Prostate gland (tissue), 2 donors: ENCODE measurements around the gene GORASP1. TPM values are rescaled to one million over a fixed set of nuclear protein-coding genes. Genes with fewer than 3 reads are reported as not detected.

ENCODE experiments used
- DNase-seq: peaks from one replicate; pipeline ENCODE4 v3.0.0-alpha.2; 2019; ENCODE audit warnings: low spot score
- H3K27ac ChIP-seq, 2 donors: fragments of 200-600 bp; sonication (generic); 2 replicates each; pipeline ENCODE4 v1.5.1; 2017 to 2019
- H3K27me3 ChIP-seq: fragments of 200-600 bp; sonication (generic); replicated peaks from 2 replicates; pipeline ENCODE4 v1.5.1; 2019; ENCODE audit not compliant: insufficient read depth
- H3K36me3 ChIP-seq, 2 donors: fragments of 200-600 bp; sonication (generic); 1 replicate in 1 of 2; 2 replicates in 1 of 2; pipeline versions ENCODE4 v1.5.1 to v1.8.1; 2017 to 2019
- H3K4me1 ChIP-seq: fragments of 200-600 bp; sonication (generic); replicated peaks from 2 replicates; pipeline ENCODE4 v1.5.1; 2019
- H3K4me3 ChIP-seq, 2 donors: fragments of 200-600 bp; sonication (generic); 2 replicates each; pipeline ENCODE4 v1.5.1; 2017 to 2019
- H3K9me3 ChIP-seq: fragments of 200-600 bp; sonication (generic); 2 replicates; pipeline ENCODE4 v1.5.1; 2017
- POLR2A ChIP-seq: fragments of 450-650 bp; IDR thresholded peaks from one replicate; pipeline ENCODE4 v1.6.1; 2016; ENCODE audit warnings: antibody characterized with exemption, mild to moderate bottlenecking
- POLR2AphosphoS5 ChIP-seq: sonication (generic); formaldehyde crosslinking; IDR thresholded peaks from one replicate; pipeline ENCODE4 v1.6.1; 2017; ENCODE audit warnings: antibody characterized with exemption
- WGBS: methylation state at CpG from one replicate; pipeline ENCODE4 v1.1.5; 2018; 5-methylcytosine and 5-hydroxymethylcytosine counted together
- intact Hi-C: fragments of 100-400 bp; cut with DNase I; formaldehyde crosslinking; loops from one replicate; pipeline ENCODE4 v1.14.2; 2022
- total RNA-seq, 2 donors: library from RNA; depleted of rRNA; stranded (reverse); fragments of >200 nt; gene quantifications; one replicate each; pipeline ENCODE4 v1.1.0, GENCODE V29; 2016
- TF ChIP-seq, protein P1 (sequence below), 4 experiments: fragments of 200-600 bp in 2 of 4; fragments of 450-650 bp in 2 of 4; sonication (generic) in 2 of 4; IDR thresholded peaks; 1 replicate in 3 of 4; 2 replicates in 1 of 4; pipeline ENCODE4 v1.5.1; 2016 to 2019; ENCODE audit warnings: antibody characterized with exemption in 4 of 4, mild to moderate bottlenecking in 2 of 4, moderate library complexity in 2 of 4

Gene GORASP1
- total RNA-seq, 2 donors from 2014 or later = 76.5 to 104 TPM

DNA sequence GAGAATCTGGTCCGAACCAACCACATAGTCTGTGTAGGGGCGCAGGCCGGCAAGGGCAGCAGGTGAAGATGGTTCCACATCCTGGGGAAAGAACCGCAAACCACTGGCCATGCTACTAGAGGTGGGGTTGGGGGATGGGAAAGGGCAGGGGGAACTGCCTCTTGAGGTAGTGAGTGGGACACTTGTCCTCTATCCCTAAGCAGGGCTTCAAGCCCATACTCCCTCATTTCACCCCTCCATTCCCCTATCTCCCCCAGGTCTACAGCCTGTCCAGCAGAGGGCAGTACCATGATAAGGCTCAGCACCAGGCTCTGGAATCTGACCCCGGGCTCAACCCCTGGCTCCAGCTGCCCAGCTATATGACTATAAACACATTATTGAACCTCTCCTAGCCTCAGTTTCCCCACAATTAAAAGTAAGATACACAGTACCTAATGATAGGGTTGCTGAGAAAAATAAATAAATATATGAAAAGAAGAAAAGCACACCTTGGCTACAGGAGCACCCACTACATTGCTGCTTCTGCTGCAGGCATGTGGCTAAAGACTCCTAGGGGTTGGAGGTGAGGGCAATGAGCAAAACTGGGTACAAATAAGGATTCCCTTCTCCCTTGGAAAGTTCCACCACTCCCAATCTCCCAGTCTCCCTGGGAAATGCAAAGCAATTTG, 6.3 kb downstream of the GORASP1 start:
- no peak for DNase-seq
- intact Hi-C loops = loop anchor here (10.0 kb wide), 1 partner anchor 304 kb away; the partner anchor contains the start of gene RPSA
- Histone ChIP-seq H3K36me3 (peaks cover 0 to 16% of the 10 kb centered on the region in 2 donors), H3K4me3 (no peak overlapping the region), H3K9me3 (no peaks in the 10 kb centered on the region), H3K27me3 (no peaks in the 10 kb centered on the region), H3K4me1 (peaks cover 10% of the 10 kb centered on the region), H3K27ac (no peak overlapping the region)
- WGBS = 88% methylated on average over 5 of the region's 5 CpGs
- TF ChIP-seq, protein P1, sequence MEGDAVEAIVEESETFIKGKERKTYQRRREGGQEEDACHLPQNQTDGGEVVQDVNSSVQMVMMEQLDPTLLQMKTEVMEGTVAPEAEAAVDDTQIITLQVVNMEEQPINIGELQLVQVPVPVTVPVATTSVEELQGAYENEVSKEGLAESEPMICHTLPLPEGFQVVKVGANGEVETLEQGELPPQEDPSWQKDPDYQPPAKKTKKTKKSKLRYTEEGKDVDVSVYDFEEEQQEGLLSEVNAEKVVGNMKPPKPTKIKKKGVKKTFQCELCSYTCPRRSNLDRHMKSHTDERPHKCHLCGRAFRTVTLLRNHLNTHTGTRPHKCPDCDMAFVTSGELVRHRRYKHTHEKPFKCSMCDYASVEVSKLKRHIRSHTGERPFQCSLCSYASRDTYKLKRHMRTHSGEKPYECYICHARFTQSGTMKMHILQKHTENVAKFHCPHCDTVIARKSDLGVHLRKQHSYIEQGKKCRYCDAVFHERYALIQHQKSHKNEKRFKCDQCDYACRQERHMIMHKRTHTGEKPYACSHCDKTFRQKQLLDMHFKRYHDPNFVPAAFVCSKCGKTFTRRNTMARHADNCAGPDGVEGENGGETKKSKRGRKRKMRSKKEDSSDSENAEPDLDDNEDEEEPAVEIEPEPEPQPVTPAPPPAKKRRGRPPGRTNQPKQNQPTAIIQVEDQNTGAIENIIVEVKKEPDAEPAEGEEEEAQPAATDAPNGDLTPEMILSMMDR (IDR thresholded peaks at IDR 0.05) = peak in 3 of 4 experiments; percentile 30 to 49 (median 36)
- TF ChIP-seq POLR2AphosphoS5 (no peak), POLR2A (no peak)

DNA sequence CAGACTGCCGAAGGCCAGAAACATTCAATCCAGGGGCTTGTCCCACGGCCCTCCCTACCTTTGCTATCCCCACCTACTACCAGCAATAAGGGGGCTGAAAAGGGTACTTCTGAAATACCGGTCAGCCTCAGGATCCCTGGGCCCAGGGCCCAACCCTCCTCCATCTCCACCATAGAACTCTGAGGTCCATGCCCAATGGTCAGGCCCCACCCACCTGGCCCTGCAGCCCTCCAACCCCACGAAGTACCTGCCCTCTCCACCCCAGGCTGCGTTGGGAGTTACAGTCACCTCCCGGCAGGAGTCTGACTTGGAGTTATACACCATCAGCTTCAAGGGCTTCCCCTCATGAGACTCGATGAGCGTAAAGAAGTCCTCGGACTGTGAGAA, 6.9 kb downstream of the GORASP1 start:
- Histone ChIP-seq H3K27me3 (no peaks in the 10 kb centered on the region), H3K4me1 (peaks cover 4% of the 10 kb centered on the region), H3K36me3 (peaks cover 0 to 16% of the 10 kb centered on the region in 2 donors), H3K9me3 (no peaks in the 10 kb centered on the region), H3K27ac (no peak overlapping the region), H3K4me3 (no peak overlapping the region)
- WGBS = 87% methylated on average over 9 of the region's 9 CpGs
- TF ChIP-seq POLR2AphosphoS5 (no peak), POLR2A (no peak)
- TF ChIP-seq, protein P1 (IDR thresholded peaks at IDR 0.05) = no peak
- intact Hi-C loops = loop anchor here (10.0 kb wide), 1 partner anchor 304 kb away; the partner anchor contains the start of gene RPSA
- no peak for DNase-seq

DNA sequence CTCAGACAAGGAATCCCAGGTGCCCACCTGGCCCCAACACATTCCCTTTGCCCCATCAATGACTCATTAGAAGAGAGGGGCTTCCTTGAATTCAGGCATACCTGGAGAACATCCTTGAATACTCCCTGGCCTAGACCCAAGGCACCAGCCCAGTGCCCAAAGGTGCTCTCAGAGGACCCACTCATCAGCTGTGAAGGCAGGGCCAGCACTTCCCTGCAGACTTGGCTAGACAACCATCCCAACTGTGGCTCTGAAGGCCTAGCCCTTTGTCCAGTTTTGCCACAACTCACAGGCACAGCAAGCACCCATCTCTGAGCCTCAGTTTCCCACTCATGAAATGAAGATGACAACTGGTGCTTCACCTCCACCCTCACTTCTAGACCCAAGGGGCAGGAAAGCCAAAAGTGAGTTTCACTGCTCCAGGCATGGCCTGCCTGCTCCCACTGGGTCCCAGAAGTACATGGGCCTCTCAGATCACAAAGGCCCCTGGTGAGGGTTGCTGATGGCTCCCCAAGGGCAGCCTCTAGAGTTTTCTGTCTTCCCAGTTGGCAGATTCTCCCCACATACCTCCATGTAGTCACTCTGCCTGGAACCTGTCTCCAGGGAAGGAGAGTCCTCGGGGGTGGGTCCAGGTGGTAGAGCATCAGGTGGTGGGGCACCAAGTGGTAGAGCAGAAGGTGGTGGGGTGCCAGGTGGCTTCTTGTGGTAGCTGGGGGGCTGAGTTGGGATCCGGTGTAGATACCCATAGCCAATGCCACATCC, 7.5 kb downstream of the GORASP1 start:
- intact Hi-C loops = loop anchor here (10.0 kb wide), 1 partner anchor 305 kb away; the partner anchor contains the start of gene RPSA

DNA sequence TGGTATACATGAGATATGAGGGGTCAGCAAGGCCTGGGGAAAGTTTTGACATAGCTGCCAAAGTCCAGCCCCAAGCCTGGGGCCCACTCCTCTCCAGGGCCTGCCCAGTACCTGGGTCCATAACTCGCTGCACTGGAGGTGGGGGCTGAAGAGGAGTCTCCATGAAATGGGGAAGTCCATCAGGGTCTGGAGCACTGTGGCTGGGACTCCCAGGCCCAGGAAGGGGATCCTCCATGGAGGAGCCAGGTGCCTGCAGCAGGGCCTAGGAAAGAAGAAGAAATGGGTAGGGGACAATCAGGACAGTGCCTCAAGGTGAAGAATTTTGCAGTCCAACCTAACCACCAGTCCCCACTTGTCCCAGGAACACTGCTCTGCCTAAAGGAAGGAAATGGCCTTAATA, 8.2 kb downstream of the GORASP1 start:
- Histone ChIP-seq H3K27ac (no peak overlapping the region), H3K4me3 (no peak overlapping the region), H3K27me3 (no peaks in the 10 kb centered on the region), H3K36me3 (peaks cover 0 to 16% of the 10 kb centered on the region in 2 donors), H3K4me1 (peaks cover 4% of the 10 kb centered on the region), H3K9me3 (no peaks in the 10 kb centered on the region)
- TF ChIP-seq POLR2AphosphoS5 (no peak), POLR2A (no peak)
- TF ChIP-seq, protein P1 (IDR thresholded peaks at IDR 0.05) = no peak
- intact Hi-C loops = no loop called here
- WGBS = 94% methylated on average over 1 of the region's 1 CpG
- no peak for DNase-seq

More for the DNA sequence above, 7.5 kb downstream of the GORASP1 start:
- no peak overlapping the region for H3K27ac ChIP-seq
- 100% methylated on average over 2 of the region's 2 CpGs for WGBS
- peaks cover 4% of the 10 kb centered on the region for H3K4me1 ChIP-seq
- no peak overlapping the region for H3K4me3 ChIP-seq
- TF ChIP-seq POLR2A (no peak), POLR2AphosphoS5 (no peak)
- TF ChIP-seq, protein P1 (IDR thresholded peaks at IDR 0.05) = no peak
- DNase-seq = no peak
- H3K36me3 ChIP-seq = peaks cover 0 to 16% of the 10 kb centered on the region in 2 donors
- no peaks in the 10 kb centered on the region for H3K27me3 ChIP-seq
- H3K9me3 ChIP-seq = no peaks in the 10 kb centered on the region
